NCI-H748 treated with DMSO at 0.1 percent for 48 hours (cell line): ENCODE results near the gene PLA2G4A.
"Not testable (repeated sequence)": the region's sequence is repeated elsewhere in the genome, so short reads cannot be mapped to it uniquely, and the experiment has no call there.

Experiments used
- DNase-seq: peaks from one replicate; lab custom pipeline; 2025; lab: John Stamatoyannopoulos, UW

PLA2G4A gene

DNA sequence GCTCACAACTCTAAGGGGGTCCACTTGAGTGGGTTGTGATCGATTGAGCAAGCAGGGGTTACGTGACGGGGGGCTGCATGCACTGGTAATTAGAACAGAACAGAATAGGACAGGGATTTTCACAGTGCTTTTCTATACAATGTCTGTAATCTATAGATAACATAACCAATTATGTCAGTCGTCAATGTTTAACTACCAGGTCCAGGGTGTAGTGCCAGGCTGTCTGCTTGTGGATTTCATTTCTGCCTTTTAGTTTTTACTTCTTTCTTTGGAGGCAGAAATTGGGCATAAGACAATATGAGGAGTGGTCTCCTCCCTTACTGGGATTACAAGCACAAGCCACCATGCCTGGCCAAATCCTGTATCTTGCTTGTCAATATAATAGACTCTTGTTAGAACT is 94.1 kb downstream of the PLA2G4A start:
- not testable (repeated sequence) for DNase-seq

GRCh38 chr1:186923486-186923885 is 94.7 kb downstream of the PLA2G4A start:
- DNase-seq = no peak

- no peak for DNase-seq
Observed at GRCh38 chr1:186925881-186926669, 97.3 kb downstream of the PLA2G4A start.

- no peak for DNase-seq
Observed at GRCh38 chr1:186927884-186928283, 99.1 kb downstream of the PLA2G4A start.

- DNase-seq = no peak
Observed at GRCh38 chr1:186930238-186930637, 101.5 kb downstream of the PLA2G4A start.

DNA sequence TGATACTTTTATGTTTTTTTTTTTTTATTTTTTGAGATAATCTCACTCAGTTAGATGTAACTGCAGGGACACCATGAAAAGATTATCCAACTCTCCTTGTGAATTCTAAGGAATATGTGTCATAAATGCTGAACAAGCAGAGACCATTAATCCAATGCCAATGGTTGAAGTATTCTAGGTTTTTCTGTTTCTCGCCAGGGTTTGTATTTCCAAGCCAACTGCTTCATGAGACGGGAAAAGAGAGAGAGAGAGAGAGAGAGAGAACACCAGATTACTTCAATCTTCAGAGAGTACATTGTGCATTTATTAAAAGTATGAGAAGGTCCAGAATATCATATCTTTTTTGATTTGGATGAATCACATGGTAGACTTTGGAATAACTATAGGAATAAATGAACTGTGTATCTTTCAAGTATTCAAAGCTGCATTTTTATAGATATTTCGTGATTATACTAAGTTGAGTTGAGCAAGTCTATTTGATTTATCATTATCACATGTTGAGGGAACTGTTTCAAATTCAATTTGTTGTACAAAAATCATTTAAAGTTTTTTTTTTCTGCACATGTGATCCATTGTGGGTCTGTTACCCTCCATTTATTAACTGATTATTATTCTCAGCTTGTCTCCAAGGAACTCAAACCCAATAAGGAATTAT is 108.4 kb downstream of the PLA2G4A start:
- DNase-seq = no peak

GRCh38 chr1:186943891-186944686 is 115.3 kb downstream of the PLA2G4A start:
- no peak for DNase-seq

DNA sequence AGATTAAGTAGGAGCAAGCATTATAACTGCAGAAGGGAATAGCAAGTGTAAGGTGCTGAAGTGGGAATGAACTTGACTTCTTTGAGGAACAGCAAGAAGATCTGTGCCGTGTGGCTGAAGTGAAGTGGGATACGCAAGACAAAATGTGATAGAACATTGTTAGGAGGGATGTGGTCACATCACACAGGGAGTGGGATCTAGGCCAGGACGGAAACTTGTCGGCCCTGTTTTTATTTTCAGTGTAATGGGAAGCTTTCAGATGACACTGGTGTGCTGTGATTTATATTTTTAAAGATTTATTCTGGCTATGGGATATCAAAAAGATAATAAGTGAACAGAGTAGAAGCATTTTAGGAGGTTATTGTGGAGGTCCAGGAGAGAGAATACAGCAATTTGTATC is 116.4 kb downstream of the PLA2G4A start:
- no peak for DNase-seq

DNA sequence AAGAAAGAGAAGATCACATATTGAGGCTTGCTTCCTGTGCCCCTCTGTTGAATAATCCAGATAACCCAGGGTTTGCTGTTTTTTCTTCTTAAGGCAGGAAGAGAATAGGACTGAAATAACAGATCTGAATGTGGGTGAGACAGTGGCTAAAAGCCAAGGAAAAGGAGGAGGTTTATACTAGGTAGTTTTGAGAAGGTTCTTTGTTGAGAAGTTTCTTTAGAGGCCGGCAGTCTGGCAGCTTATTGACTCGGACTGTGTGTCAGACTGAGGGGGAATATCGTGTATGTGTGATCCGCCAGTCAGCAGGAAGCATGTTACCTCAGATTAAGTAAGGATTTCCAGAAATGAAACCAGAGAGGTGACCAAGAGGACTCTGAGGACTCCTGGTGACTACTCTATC is 119.8 kb downstream of the PLA2G4A start:
- DNase-seq = no peak

DNA sequence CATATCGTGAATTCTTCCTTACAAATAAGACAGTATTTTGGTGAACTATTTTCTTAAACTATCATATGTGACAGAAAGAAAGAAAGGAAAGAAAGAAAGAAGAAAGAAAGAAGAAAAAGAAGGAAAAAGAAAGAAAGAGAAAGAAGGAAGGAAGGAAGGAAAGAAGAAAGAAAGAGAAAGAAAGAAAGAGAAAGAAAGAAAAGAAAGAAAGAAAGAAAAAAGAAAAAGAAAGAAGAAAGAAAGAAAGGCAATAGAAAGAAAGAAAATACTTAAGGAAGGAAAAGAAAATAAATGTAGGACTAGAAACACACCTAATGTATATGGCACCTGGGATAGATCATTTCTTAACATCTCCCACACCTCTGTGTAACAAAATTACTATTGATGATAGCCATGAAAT is 120.4 kb downstream of the PLA2G4A start:
- no peak for DNase-seq

GRCh38 chr1:186950547-186950946 is 121.8 kb downstream of the PLA2G4A start:
- no peak for DNase-seq

- no peak for DNase-seq
Observed at GRCh38 chr1:186953876-186954275, 125.1 kb downstream of the PLA2G4A start.

GRCh38 chr1:186957314-186957713 is 128.6 kb downstream of the PLA2G4A start:
- no peak for DNase-seq

DNA sequence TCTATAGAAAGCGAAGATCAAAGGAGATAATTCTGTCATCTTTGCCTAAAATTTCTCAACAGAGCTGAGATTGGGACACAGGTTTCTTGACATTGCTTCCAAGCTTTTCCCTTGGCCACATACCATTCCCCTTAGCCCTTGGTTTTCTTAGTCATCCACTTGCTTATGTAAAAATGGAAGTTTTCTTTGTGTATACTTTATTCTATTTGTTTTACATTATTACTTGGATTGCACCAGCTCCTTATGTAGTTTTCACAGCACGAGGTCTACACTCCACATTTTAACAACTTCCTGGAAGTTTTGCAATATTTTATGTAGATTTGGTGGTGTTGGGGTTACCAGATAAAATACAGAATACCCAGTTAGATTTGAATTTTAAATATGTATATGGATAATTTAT is 129.8 kb downstream of the PLA2G4A start:
- no peak for DNase-seq

- no peak for DNase-seq
Observed at GRCh38 chr1:186960861-186961260, 132.1 kb downstream of the PLA2G4A start.

DNA sequence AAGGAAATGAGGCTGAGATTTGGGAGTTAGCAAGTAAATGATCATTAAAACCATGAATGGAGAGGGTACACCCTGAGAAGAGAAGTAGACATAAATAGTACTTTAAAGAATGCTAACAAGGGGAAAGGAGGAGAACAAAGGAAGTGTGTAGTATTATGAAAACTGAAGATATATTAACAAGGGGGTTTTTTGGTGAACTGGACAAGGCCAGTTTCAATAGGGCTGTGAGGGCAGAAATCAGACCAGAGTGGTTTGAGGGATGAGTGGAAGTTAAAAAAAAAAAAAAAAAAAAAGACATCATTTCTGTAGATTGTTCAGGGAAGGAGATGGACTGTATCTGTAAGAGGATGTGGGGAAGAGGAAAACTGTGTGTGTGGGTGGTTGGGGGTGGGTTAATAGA is 137.1 kb downstream of the PLA2G4A start:
- no peak for DNase-seq

DNA sequence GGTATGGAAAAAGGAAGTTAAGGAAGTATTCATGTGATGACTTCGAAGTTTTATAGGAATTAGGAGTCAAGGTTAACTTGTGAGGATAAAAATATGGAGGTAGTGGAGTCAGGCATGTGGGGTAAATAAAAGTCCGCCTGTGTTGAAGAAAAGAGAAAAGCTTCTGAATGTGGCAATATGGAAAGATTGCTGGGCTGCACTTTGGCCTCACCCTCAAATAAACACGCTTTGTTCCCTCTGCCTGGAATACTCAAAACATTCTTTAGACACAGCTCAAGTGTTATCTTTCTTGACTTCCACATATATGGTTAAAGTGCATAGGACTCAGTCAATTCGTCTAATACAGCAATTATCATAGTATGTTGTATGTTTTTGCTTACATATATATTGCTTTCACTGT is 137.7 kb downstream of the PLA2G4A start:
- no peak for DNase-seq

GRCh38 chr1:186967656-186968394 is 139.1 kb downstream of the PLA2G4A start:
- DNase-seq = no peak

DNA sequence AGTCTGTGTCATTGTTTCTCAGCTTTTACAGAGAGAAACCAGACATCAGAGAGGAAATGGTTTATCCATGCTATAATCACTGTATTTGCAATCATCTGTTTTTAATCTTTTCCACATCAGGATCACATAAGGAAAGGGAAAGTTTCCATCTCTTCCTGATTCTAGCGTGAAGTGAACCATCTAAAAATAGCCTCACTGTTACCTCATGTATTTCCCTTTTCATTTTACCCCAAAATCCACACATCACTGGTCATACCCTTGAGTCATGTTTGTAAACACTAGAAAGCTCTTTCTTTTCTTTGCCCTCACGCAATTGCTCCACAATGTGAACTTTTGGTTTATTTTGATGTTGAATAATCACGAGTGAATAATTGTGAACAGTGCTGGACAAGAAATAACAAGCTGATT is 146.0 kb downstream of the PLA2G4A start:
- no peak for DNase-seq

- no peak for DNase-seq
Observed at GRCh38 chr1:186975220-186975619, 146.5 kb downstream of the PLA2G4A start.

DNA sequence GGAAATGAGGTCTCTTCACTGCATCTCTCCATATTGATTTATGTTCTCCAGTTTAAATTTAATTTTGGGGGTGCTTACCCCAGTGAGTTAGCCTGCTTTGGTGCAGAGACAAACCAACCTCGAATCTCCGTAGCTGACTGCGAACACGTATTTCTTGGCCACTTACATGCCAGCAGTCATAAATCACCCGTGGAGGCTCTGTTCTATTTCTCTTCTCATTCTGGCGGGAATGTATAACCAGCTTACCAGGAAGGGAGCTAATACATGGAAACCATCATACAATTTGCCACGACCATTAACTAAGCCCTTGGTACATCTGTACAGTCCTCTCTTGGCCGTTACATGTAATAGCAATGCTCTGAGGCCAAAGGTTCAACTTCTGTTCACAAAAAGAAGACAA is 148.0 kb downstream of the PLA2G4A start:
- no peak for DNase-seq

GRCh38 chr1:186977266-186977957 is 148.7 kb downstream of the PLA2G4A start:
- DNase-seq = no peak
